T-helper 1 cell (primary cell): Measurements from ENCODE around the gene CWF19L1.

ENCODE experiments used
- DNase-seq, 5 donors: peaks; one replicate each; pipeline ENCODE4 v3.0.0-alpha.2; 2012 to 2020

The CWF19L1 gene

GRCh38 chr10:100248820-100249219 lies 18.6 kb downstream of the CWF19L1 start:
- no peak for DNase-seq

DNA sequence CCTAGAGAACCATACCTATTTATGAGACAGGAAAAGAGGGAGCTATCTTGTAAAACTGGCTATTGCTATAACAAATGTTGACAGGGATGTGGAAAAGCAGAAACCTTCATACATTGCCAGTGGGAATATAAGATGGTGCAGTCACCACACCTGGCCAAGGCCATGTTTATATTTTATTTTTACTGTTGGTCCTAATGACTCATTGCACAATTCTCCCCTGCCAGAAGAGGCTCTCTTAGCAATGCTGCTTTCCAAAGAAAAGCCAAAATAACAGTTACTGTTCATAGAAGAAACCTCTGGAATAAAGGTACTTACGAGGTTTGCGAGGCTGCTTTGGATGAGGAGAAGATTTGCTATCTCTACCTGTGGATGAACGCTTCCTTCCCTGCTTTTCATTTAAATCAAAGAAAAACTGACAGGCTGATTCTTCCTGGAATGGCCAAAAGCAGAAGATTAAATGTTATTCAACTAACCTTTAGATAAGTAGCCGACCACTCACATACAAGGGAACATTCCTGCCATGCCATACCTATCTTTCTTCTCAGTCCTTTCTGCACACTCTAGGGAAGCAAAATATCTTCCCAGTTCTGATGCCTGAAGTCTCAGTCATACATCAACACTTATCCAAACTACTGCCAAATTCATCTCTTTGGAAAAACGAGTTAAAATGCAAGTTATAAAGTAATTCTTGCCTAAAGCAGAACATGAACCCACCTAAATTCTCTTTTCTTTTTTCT lies 21.8 kb downstream of the CWF19L1 start:
- no peak for DNase-seq

DNA sequence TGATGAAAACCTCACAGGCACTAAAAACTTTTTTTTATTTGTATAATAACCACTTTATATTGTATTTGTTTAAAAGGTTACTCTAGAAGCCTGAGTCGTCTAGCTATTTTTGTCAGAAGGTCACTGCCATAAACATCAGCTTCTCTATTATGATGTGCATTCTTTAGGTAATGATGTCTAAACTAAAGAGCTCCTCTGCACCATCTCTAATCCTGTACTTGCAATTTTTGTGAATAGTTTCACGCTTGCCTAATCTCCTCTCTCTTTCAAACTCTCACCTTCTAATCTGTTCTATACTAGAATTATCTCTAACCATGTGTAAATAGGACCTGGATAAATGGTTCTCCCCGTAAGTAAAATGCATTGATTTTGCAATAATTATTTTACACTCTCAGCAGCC lies 27.6 kb downstream of the CWF19L1 start:
- DNase-seq, result no peak

GRCh38 chr10:100238429-100238828 lies 29.0 kb downstream of the CWF19L1 start:
- no peak for DNase-seq

- DNase-seq, result no peak
These were observed 35.3 kb downstream of the CWF19L1 start for GRCh38 chr10:100232101-100232500.

GRCh38 chr10:100229819-100230422 lies 37.5 kb downstream of the CWF19L1 start:
- no peak for DNase-seq

DNA sequence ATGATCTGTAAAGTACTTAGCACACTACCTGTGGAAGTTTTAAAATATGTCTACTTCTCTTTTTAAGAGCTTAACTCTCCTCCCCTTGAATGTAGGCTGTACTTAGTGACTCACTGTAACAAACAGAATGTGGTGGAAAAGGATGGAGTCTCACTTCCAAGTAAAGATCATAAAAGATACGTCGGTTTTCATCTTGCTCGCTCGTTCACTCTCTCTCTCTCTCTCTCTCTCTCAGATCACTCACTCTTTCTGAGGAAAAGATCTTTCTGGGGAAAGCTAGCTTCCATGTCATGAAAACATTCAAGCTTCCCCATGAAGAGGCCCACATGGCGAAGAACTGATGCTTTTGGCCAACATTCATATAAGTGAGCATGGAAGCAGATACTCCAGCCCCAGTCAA lies 43.6 kb downstream of the CWF19L1 start:
- no peak for DNase-seq

- DNase-seq, result no peak
These were observed 44.9 kb downstream of the CWF19L1 start for GRCh38 chr10:100222529-100222928.

DNA sequence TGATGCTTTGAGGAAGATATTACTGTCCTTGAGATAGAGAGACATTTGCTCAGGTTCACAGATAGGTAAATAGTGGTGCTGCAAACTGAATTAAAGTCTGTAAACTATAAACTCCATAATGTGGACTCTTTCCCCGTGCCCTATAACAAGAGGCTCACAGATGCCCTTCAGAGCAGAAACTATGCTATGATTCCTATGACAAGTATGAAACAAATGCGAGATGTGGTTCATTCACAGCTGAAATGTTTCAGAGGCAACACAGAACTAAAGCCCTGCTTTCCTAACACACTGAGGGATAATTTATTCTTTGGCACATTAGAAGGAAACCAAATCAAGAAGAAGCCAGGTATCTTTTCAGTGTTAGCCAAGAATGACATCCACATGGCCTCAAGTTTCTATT lies 51.4 kb downstream of the CWF19L1 start:
- no peak for DNase-seq

- DNase-seq, result no peak
These were observed 58.1 kb downstream of the CWF19L1 start for GRCh38 chr10:100209303-100209702.

- no peak for DNase-seq
These were observed 59.2 kb downstream of the CWF19L1 start for GRCh38 chr10:100208276-100208675.

- no peak for DNase-seq
These were observed 63.1 kb downstream of the CWF19L1 start for GRCh38 chr10:100204370-100204769.

- no peak for DNase-seq
These were observed 65.9 kb downstream of the CWF19L1 start for GRCh38 chr10:100201549-100201948.

DNA sequence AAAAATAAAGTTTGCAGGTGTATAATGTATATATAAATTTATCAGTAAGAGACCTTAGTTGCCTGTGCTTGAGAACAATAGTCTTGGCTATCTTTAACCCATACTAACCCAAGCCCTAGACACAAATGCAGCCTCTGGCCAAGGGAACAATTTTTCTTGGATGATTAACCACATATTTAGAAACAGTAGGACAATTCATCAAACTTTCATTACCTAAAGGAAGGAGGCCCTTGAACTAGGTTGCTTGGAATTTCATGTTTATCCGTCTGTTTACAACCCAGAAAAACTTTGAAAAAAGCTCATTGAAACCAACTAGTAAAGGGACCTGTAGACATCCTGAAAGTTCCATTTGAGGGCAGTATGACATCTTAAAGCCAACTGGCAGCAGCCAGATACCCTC lies 72.7 kb downstream of the CWF19L1 start:
- DNase-seq, result no peak

DNA sequence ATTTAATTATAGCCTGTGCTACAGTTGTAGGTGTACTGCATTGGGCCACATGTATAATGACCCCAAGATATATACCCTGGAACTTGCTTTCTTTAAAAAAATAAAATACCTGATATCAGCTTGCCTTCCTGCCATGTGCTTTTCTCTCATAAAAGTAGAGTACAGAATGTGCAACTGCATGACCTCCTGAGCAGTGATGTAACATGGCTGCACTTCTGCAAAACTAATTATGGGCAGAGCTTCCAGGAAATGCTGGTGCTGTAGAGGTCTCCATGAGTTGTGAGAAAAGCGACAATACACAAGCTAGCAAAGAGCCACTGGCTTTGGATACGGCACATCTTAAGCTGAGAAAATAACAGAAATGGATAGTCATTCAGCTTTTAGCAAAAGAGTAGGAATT lies 75.1 kb downstream of the CWF19L1 start:
- DNase-seq, result no peak

- peak in 1 of 5 donors; percentile 3 for DNase-seq
These were observed 80.9 kb downstream of the CWF19L1 start for GRCh38 chr10:100186253-100187212.

DNA sequence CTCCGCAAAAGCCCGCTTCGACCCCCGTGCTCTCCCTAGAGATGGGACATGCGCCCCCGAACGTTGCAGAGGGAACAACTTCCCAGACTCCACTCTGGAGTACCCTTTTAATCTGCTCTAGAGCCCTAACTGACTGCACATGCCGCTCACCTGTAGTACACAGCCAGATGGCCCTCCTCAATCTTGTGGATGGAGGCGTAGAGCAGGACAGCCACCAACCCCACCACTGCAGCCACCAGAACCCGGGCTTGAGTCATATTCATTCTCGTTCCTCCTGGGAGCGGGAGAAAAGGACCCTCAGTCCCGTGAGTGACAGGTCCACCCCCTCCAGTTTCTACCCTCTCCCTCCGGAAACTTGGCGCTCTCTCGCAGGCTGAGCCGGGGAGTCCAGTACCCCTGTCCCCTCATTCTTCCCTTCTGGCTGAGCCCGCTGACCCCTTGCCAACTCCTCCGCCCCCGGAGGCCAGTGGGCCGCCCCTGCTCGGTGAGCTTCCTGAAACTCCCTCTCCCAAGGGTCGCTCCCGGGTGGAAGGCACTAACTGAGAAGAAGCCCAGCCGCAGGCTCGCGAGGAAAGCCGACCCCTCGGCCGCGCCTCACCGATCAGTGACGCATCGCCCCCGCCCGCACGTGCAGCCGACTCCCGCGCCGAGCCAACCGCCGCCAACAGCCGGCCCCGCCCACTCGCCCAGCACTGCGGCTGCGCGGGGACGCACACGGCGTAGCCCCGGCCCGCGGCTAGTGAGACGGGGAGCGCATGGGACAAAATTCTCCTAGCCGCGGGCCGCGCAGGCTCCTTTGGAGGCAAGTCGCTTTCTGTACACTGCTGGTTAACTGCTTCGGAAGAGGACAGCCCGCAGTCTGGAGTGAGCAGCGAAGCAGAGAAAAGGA lies 81.8 kb downstream of the CWF19L1 start, which contains the start of gene ERLIN1:
Gene ERLIN1 (minus strand): TSS at position 666 of the 889 bp plus-strand sequence. CDS start 403 bp downstream, at position 263.
- peak; percentile 82 to 93 (median 88) for DNase-seq

DNA sequence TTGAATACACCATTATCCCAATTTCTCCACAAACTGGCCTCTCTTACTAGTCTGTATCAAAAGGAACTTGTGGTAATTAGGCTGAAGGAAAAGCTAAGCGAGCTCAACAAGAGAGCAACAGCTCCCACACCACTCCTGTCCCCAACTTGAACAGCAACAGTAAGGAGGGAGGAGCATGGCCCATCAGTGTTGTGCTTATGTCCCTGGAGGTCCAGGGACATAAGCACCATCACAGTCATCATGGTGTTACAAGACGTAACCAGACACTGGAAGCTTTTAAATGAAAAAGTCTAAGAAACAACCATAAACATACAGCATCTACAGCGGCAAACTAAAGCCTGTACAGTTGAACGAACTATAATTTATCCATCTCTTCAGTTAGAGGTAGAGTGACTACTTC lies 82.6 kb downstream of the CWF19L1 start:
- peak in 1 of 5 donors; percentile 28 for DNase-seq

DNA sequence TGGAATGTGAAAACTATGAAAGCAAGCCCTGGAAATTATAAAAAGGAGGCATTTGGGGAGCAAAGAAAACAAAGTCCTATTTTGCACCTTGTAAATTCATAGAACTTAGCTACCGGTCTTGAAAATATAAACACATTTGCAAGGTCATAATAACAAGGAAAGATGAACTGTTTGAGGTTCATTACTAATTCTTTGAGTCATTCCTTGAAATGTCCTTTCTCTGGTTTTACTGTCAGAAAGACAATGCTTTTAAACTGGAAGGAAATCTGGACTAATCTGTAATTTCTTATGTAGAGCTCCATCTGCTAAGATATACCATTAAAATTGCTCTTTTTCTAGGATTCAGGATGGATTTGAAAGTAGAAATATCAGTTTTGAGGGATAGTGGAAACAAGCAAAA lies 83.0 kb downstream of the CWF19L1 start:
- no peak for DNase-seq

DNA sequence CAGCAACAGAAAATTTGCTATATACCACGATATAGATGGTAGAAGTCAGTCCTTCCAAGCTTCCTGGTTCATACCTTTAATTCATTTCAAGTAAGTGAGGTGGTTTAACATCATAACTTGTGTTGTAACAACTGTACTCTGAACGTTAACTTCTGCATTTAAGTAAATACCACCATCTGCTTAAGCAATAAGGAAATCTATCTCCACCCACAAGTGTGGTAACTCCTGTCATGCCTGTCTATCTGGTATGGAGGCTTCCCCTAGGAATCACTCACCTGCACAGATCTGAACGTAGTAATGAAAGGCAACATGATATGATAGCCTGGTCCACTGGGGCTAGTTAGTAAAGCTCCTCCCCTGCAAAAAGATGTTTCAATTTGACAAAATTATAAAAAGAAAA lies 84.0 kb downstream of the CWF19L1 start:
- DNase-seq, result no peak

GRCh38 chr10:100182908-100183307 lies 84.5 kb downstream of the CWF19L1 start:
- no peak for DNase-seq
